Activated naive CD8-positive, alpha-beta T cell treated with anti-CD3 and anti-CD28 coated beads, Interleukin-2, amount 50 U/mL, for 16 hours (primary cell): ENCODE data around the gene GALNTL6.

Source experiments
- DNase-seq: peaks from one replicate; pipeline ENCODE4 v3.0.0-alpha.2; 2020; ENCODE audit warnings: low read depth, low spot score

GALNTL6 gene

DNA sequence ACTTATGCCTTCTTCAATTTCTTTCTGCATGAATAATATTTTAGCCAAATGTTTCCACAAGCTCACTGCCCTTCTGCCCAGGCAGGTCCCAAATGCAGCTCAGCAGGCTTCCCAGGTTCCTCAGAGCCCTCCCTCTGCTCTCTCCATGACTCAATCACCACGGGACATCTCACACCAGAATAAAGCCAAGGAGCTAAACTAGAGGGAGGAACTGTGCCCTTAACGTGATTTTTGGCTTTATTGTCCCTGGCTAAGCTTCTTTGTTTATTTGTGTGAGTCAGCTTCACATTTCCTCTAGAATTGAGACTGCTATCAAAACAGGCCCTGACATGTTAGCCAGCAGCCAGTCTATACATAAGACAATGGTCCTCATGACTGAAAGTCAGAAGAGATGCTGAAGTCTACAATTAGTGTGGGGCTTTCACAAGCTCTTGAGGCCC, 1169.0 kb downstream of the GALNTL6 start:
- no peak for DNase-seq

DNA sequence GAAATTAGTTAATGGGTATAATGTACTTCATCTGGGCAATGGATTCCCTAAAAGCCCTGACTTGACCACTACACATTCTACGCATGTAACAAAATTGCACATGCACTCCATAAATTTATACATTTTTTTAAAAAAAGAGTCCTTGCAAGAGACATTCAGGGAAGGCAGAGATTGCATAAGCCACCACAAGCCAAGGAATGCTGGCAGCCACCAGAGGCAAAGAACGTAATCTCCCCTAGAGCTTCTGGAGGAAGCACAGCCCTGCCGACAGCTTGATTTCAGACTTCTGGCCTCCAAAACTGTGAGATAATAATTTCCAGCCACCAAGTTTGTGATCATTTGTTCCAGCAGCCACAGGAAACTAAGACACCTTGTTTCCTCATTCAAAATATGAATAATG, 1169.8 kb downstream of the GALNTL6 start:
- no peak for DNase-seq

- no peak for DNase-seq
Observed at GRCh38 chr4:172983631-172984030, 1170.4 kb downstream of the GALNTL6 start.

GRCh38 chr4:172985552-172985951, 1172.3 kb downstream of the GALNTL6 start:
- no peak for DNase-seq

- no peak for DNase-seq
Observed at GRCh38 chr4:172986114-172986513, 1172.9 kb downstream of the GALNTL6 start.

DNA sequence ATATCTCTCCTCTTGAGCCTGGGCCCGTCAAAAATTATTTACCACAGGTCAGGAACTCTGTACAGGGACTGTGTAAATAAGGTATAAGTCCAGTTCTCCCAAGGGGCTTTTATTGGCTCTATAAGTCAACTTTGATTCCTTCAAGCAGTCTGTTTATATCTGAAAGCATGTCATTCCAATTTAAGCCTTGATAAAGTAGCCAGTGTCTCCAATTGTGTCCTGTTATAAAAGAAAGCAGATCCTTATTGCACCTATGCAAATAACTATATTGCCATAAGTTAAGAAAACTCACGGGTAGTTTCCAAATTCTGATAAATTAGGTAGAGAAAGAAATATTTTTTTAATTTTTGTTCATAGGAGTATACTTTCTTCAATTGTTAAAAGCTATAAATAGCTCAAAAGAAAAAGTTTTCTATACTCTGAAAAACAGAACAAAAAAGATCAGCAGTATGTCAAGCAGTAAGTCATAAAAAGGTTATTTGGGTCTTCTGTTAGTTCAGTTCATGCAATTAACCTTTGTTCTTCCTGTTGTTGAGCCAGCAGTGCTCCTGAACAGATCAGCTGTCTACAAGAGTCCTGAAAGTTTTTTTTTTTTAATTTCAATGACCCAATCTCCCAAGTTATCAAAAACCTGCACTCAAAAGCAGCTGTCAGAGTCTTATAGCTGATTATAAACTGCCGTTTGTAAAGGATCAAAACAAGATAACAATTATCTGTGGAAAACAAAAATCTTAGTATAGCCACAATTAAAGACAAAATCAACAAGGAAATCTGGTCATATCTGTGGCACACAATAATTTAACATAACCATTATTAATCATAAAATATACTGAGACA, 1177.0 kb downstream of the GALNTL6 start:
- DNase-seq, result no peak

DNA sequence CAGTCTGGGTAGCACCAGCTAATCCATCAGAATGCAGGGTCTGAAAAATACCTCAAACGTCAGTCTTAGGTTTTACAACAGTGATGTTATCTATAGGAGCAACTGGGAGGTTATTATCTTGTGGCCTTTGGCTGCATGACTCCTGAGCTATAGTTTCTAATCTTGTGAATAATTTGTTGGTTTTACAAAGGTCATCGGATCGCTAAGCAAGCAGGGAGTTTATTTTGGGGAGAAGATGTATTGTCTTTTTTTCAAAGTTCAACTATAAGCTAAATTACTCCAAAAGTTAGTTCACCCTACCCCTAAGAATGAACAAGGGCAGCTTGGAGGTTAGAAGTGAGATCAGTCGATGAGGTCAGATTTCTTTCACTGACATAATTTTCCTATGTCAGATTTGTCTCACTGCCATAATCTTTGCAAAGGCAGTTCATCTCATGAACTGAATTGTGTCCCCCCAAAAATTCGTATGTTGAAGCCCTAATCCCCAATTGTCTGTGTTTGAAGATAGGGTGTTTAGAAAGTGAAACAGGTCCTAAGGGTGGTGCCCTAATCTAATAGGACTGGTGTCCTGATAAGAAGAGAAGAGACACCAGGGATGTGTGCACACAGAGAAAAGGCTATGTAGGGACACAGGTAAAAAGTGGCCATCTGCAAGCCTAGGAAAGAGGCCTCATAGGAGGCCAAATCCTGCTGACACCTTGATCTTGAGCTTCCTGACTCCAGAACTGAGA, 1179.6 kb downstream of the GALNTL6 start:
- no peak for DNase-seq

DNA sequence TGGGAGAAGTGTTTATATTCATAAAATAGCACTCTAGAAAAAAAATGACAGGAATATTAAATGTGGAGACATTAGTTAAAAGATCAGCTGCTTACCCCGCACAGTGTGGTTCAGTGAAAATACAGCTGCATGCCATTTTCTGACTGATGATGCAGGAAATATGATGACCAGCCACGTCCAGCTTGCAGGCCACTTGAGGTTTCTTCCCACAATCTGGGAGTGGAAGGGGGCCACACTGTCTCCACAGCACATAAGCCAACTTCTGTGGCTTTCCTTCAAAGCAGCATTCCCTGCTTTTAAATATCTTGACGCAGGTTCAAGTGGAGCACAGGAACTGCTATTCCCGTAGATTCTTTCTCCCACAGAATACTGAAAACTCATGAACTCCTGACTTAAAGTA, 1182.0 kb downstream of the GALNTL6 start:
- no peak for DNase-seq

DNA sequence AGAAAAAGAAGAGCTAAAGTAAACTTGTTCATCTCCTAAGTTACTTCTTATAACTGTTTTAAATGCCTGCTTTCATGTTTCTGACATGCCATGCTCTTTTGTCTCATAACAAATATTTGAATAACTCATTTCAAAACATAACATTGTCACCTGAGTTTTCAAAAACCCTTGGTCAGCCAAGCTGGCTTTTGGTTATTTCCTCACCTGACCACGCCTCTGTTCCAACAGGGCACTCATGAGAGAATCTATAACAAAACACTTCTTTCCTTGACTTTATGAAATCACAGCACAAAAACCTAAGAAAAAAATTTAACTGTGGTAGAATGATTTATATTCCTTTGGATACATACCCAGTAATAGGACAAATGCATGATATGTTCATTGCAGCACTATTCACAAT, 1182.5 kb downstream of the GALNTL6 start:
- no peak for DNase-seq

- DNase-seq, result no peak
Observed at GRCh38 chr4:172996571-172997216, 1183.5 kb downstream of the GALNTL6 start.

- DNase-seq, result no peak
Observed at GRCh38 chr4:172997217-172997609, 1184.0 kb downstream of the GALNTL6 start.

GRCh38 chr4:172997856-172998255, 1184.7 kb downstream of the GALNTL6 start:
- DNase-seq, result no peak

DNA sequence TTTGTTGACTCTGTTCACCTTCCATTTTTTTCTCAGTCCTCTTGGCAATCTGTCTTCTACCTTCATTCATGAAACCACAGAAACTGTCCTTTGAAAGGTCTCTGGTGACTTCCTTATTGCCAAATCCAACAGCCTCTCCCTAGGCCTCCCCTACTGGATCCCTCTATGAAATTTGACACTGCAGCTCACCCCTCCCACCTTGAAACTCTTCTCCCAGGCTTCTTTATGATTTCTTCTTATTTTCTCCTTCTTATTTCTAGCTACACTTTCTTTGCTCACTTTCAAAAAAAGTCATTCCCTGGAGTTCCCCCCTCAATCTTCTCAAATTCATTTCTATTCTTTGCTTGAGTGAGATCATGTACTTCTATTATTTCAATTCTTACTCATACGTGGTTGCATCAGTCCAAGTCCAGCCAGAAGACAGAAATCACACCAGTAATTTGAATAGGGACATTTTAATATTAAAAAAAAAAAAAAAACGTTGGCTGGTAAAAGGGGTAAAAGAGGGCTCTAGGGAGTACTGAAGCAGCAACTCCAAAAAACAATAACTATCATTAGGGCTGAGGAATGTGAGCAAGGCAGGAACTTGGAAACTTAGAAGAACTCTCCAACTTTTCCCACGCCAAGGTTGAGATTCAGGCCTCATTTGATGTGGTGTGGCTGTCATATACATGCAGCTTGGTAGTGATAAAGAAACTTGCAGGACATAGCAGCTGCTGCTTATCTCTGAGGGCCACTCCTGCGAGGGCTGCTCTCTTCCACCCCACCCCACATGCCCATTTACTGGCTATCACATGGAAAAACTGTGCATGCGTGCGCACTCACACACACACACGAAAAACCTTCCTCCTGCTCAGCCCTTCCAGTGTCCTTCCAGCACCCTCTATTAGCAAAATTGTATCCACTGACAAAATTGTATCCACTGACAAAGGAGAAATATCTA, 1185.6 kb downstream of the GALNTL6 start:
- no peak for DNase-seq

DNA sequence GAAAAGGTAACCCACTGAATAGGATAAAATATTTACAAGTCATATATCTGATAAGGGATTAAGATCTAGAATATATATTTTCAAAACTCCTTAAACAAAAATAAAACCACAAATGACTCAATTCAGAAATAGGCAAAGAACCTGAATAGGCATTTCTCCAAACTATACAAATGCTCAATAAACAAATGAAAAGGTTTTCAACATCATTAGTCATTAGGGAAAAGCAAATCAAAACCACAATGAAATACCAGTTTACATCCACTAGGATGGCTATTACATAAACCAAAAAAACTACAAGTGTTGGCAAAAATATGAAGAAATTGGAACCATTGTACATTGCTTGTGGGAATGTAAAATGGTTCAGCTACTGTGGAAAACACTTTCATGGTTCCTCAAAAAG, 1188.4 kb downstream of the GALNTL6 start:
- DNase-seq, result no peak

DNA sequence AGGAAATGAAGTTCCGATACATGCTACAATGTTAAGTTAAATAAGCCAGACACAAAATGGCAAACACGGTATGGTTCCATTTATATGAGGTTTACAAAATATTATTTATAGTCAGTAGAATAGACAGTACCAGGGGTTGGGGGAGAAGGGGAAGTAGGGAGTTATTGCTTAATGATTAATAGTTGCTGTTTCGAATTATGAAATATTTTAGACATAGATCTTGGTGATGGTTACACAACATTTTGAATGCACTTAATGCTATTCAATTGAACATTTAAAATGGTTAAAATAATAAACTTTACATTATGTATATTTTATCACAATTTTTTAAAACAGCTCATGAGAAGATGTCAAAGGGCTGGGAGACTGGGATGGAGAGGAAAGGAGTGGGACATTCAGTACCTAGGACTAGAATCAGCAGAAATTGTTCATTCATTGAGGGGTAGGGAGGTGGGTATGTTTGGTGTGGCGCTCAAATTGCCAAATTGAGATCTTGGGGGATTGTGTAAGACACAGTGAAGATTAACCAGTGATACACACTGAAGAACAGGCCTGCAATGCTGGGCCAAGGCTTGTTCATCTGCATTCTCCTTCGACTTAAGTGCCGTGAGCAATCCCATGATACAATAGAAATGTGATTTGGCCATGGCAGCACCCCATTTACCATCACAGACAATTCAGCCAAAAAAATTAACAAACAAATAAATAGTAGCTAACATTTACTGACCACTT, 1189.8 kb downstream of the GALNTL6 start:
- DNase-seq, result no peak

DNA sequence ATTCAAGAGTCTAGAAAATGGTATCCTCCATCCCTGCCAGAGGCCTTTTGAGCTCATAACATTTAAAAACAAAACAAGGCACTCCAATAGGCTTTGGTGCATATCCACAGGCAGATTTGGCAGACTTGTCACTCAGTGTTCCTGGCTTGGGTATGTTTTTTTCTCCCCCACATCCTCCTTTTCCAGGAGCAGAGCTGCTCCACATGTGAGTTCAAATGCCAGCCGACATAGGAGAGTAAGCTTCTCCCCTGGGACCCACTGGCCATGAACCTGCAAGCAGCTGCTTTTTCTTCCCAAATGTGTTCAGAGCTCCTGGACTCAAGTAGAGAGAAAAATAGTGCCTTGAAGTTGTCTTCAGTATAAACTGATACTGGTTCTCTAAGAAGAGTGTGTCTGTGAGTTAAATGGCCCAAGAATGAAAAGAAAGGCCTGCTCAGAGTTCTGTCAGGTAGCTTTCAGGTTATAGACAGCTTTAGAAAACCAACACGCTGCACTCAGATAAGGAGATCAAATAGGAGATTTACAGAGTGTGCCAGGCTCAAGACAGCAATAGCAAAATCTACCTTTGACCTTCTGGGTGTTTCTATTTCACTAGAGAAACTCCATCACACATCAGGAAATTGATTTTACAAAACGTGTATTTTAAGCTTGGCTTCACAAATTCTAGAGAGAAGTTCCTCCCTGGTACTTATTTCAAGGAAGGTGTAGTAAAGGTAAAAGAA, 1192.9 kb downstream of the GALNTL6 start:
- no peak for DNase-seq

DNA sequence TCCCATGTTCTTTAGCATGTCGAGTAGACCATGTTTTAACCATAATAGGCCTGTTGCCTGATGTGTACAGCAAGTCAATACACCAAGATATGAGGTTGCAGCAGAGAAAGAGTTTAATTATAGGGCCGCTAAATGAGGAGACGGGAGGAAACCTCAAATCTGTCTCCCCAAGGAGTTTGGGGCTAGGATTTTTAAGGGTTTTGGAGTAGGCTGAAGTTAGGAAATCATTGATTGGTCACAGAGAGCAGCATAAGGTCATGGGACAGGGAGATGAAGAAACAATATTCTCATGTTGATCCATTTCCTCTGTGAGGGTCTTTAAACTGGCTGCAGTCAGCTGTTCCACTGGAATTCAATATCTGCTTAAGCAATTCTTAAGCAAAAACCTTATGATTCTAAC, 1195.2 kb downstream of the GALNTL6 start:
- no peak for DNase-seq

DNA sequence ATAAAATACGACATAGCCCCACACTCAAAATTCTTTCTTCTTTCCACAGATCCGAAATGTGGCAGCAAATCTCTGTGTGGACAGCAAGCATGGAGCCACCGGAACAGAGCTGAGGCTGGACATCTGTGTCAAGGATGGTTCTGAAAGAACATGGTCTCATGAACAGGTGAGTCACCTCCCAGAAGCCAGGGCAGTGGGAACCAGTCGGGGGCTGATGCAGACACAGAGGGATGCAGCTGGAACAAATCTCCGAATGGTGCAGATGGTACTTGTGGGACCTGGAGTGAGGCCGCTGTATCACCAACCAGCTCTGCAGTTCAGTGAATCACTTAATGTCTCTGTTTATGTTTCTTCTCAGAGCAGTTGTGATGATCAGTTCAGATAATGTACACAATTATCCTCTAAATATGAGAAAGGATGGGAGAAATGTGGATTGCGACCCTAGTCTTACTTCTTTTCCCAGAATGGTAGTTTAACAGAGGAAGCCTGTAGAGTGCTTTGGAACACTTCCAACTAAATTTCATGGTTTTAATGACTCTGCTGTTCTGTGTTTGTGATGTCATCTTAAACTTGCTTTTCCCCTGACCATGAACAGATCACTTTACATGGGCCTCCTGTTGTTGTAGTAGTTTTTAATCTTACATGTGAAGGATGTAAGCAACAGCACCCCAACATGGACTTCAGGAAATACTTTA, 1196.1 kb downstream of the GALNTL6 start:
- no peak for DNase-seq

DNA sequence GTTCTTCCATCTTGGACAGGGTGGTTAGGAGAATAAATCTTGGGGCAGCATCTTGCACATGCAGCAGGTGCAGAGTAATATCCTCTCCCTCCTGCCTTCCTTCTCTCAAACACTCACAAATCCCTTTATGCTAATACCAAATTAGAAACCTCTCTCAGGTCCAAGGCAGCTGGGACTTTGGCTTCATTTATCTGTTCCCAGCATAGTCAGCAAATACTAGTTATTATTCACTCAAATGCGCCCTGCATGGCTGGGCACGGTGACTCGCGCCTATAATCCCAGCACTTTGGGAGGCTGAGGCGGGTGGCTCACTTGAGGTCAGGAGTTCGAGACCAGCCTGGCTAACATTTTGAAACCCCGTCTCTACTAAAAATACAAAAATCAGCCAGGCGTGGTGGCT, 1199.4 kb downstream of the GALNTL6 start:
- DNase-seq, result no peak
